SK-N-SH (cell line): ENCODE measurements around the gene ATP2B3. TPM values are rescaled to one million over a fixed set of nuclear protein-coding genes. Genes with fewer than 3 reads are reported as not detected.

Experiments used
- CTCF ChIA-PET: fragments of 300-600, 350-600 bp; formaldehyde crosslinking; extraction: SDS; loops from one replicate; lab custom pipeline; 2021; lab: Yijun Ruan, JAX
- POLR2A ChIA-PET: fragments of 350-600 bp; sonication (Branson Sonifier 250); formaldehyde crosslinking; extraction: SDS; loops from one replicate; lab custom pipeline; 2020; ENCODE audit warnings: antibody characterized with exemption, inconsistent platforms; lab: Yijun Ruan, JAX
- DNase-seq: peaks from one replicate; pipeline ENCODE4 v3.0.0; 2012
- H2AFZ ChIP-seq: fragments of 200-600 bp; sonication (generic); 2 replicates; pipeline ENCODE4 v1.8.1; 2016; ENCODE audit warnings: antibody characterized with exemption, mild to moderate bottlenecking, low read depth
- H3F3A ChIP-seq: fragments of 200-600 bp; sonication (generic); replicated peaks from 2 replicates; pipeline ENCODE3; 2016; ENCODE audit warnings: antibody characterized with exemption, mild to moderate bottlenecking; ENCODE audit not compliant: insufficient read depth
- H3K27ac ChIP-seq, 2 experiments: fragments of 200-500 bp in 1 of 2; fragments of 200-600 bp in 1 of 2; sonication (Bioruptor generic) in 1 of 2; sonication (generic), shearing (Covaris generic) in 1 of 2; 2 replicates each; pipeline versions ENCODE4 v1.5.1 to v1.6.1; 2014 to 2016; ENCODE audit warnings: low read depth in 2 of 2, inconsistent platforms in 1 of 2, low read length in 1 of 2, mild to moderate bottlenecking in 1 of 2, mixed read lengths in 1 of 2
- H3K27me3 ChIP-seq: fragments of 200-600 bp; sonication (generic), shearing (Covaris generic); 2 replicates; pipeline ENCODE4 v1.6.1; 2016; ENCODE audit warnings: mixed run types; ENCODE audit not compliant: insufficient read depth
- H3K36me3 ChIP-seq, 2 experiments: fragments of 200-500 bp in 1 of 2; fragments of 200-600 bp in 1 of 2; sonication (Bioruptor generic) in 1 of 2; sonication (generic) in 1 of 2; replicated peaks in 1 of 2; 2 replicates each; pipeline versions ENCODE3 to v1.5.1; 2014 to 2016; ENCODE audit warnings: low read length in 1 of 2, mild to moderate bottlenecking in 1 of 2; ENCODE audit not compliant: insufficient read depth in 2 of 2, control insufficient read depth in 1 of 2
- H3K4me1 ChIP-seq, 2 experiments: fragments of 200-500 bp in 1 of 2; fragments of 200-600 bp in 1 of 2; sonication (Bioruptor generic) in 1 of 2; sonication (generic), shearing (Covaris generic) in 1 of 2; 2 replicates each; pipeline versions ENCODE4 v1.5.1 to v1.6.1; 2014 to 2016; ENCODE audit warnings: low read depth in 1 of 2, low read length in 1 of 2, mixed run types in 1 of 2; ENCODE audit not compliant: insufficient read depth in 2 of 2, control insufficient read depth in 1 of 2
- H3K4me2 ChIP-seq: fragments of 200-600 bp; sonication (generic), shearing (Covaris generic); 2 replicates; pipeline ENCODE4 v1.6.1; 2017; ENCODE audit warnings: mixed run types
- H3K4me3 ChIP-seq, 2 experiments: fragments of 200-500 bp in 1 of 2; fragments of 200-600 bp in 1 of 2; sonication (Bioruptor generic) in 1 of 2; sonication (generic), shearing (Covaris generic) in 1 of 2; 2 replicates each; pipeline versions ENCODE4 v1.5.1 to v1.8.1; 2014 to 2016; ENCODE audit warnings: low read depth in 2 of 2, inconsistent platforms in 1 of 2, low read length in 1 of 2, mild to moderate bottlenecking in 1 of 2, mixed read lengths in 1 of 2, moderate library complexity in 1 of 2
- H3K79me2 ChIP-seq: fragments of 200-600 bp; sonication (generic); 2 replicates; pipeline ENCODE4 v1.8.1; 2017; ENCODE audit warnings: mild to moderate bottlenecking; ENCODE audit not compliant: insufficient read depth
- H3K9ac ChIP-seq: fragments of 200-600 bp; sonication (generic); 2 replicates; pipeline ENCODE4 v1.6.1; 2017; ENCODE audit warnings: mixed run types
- H3K9me2 ChIP-seq: fragments of 200-600 bp; sonication (generic); 2 replicates; pipeline ENCODE4 v1.6.1; 2017; ENCODE audit warnings: mixed run types
- H3K9me3 ChIP-seq: fragments of 200-600 bp; sonication (generic); 2 replicates; pipeline ENCODE4 v1.6.1; 2017; ENCODE audit warnings: mixed run types, mild to moderate bottlenecking, moderate library complexity
- H4K20me1 ChIP-seq: fragments of 200-600 bp; sonication (generic); 2 replicates; pipeline ENCODE4 v1.6.1; 2017; ENCODE audit warnings: mild to moderate bottlenecking, mixed run types; ENCODE audit not compliant: insufficient read depth
- CHD2 ChIP-seq: fragments of 150-350 bp; IDR thresholded peaks from 2 replicates; pipeline ENCODE4 v1.6.1; 2018; ENCODE audit warnings: low read length; ENCODE audit not compliant: partially characterized antibody
- EZH2phosphoT487 ChIP-seq: fragments of 200-600 bp; sonication (generic); IDR thresholded peaks from 2 replicates; pipeline ENCODE4 v1.6.1; 2017; ENCODE audit warnings: low read depth, mixed run types, mild to moderate bottlenecking, antibody characterized with exemption, moderate library complexity, borderline replicate concordance
- FOSL2 ChIP-seq: IDR thresholded peaks from 2 replicates; pipeline ENCODE4 v1.4.0; 2012; ENCODE audit warnings: low read depth, mild to moderate bottlenecking, moderate library complexity, borderline replicate concordance
- FOXJ3 ChIP-seq: sonication (generic); formaldehyde crosslinking; IDR thresholded peaks from 2 replicates; pipeline ENCODE4 v1.5.1; 2020; ENCODE audit warnings: mild to moderate bottlenecking, missing genetic modification reagents
- FOXM1 ChIP-seq: IDR thresholded peaks from 2 replicates; pipeline ENCODE4 v1.4.0; 2012; ENCODE audit warnings: low read depth, mild to moderate bottlenecking
- GABPA ChIP-seq: IDR thresholded peaks from 2 replicates; pipeline ENCODE4 v1.4.0; 2012; ENCODE audit warnings: low read depth, mild to moderate bottlenecking
- NFIC ChIP-seq: IDR thresholded peaks from 2 replicates; pipeline ENCODE4 v1.4.0; 2012; ENCODE audit warnings: borderline replicate concordance
- NRF1 ChIP-seq: IDR thresholded peaks from 2 replicates; pipeline ENCODE4 v1.6.1; 2012; ENCODE audit warnings: low read depth, mild to moderate bottlenecking, low read length
- PBX3 ChIP-seq: IDR thresholded peaks from 2 replicates; pipeline ENCODE4; 2012
- RCOR1 ChIP-seq: fragments of 150-350 bp; IDR thresholded peaks from 2 replicates; pipeline ENCODE4 v1.6.1; 2017; ENCODE audit warnings: antibody characterized with exemption, low read length
- REST ChIP-seq: IDR thresholded peaks from 2 replicates; pipeline ENCODE4 v1.6.1; 2012; ENCODE audit warnings: mild to moderate bottlenecking, low read depth, low read length, moderate library complexity
- RFX5 ChIP-seq: IDR thresholded peaks from 2 replicates; pipeline ENCODE4 v1.6.1; 2012; ENCODE audit warnings: mild to moderate bottlenecking, improper control_type of control experiment, low read length
- RXRA ChIP-seq: IDR thresholded peaks from 2 replicates; pipeline ENCODE4 v1.4.0; 2012; ENCODE audit warnings: low read depth, mild to moderate bottlenecking, borderline replicate concordance
- SIN3A ChIP-seq: IDR thresholded peaks from 2 replicates; pipeline ENCODE4 v1.6.1; 2012; ENCODE audit warnings: low read depth, mild to moderate bottlenecking, low read length, moderate library complexity, borderline replicate concordance
- SMC3 ChIP-seq: IDR thresholded peaks from 2 replicates; pipeline ENCODE4 v1.6.1; 2012; ENCODE audit warnings: low read depth, low read length, improper control_type of control experiment
- TAF1 ChIP-seq: IDR thresholded peaks from 2 replicates; pipeline ENCODE4 v1.6.1; 2012; ENCODE audit warnings: low read depth, mild to moderate bottlenecking, low read length, moderate library complexity, borderline replicate concordance
- TEAD4 ChIP-seq: IDR thresholded peaks from 2 replicates; pipeline ENCODE4 v1.4.0; 2012; ENCODE audit warnings: mild to moderate bottlenecking, borderline replicate concordance; ENCODE audit not compliant: insufficient read depth
- USF2 ChIP-seq: fragments of 150-350 bp; IDR thresholded peaks from 2 replicates; pipeline ENCODE4 v1.6.1; 2017; ENCODE audit warnings: antibody characterized with exemption, low read length, low read depth, borderline replicate concordance
- YY1 ChIP-seq: IDR thresholded peaks from 2 replicates; pipeline ENCODE4 v1.4.0; 2012; ENCODE audit warnings: low read depth, mild to moderate bottlenecking
- WGBS: methylation state at CpG from one replicate; pipeline ENCODE4 v1.1.6; 2017; ENCODE audit warnings: low lambda C conversion rate; 5-methylcytosine and 5-hydroxymethylcytosine counted together
- polyA plus RNA-seq, 3 experiments: library from polyadenylated mRNA; depleted of rRNA; stranded (reverse); fragments of >200 nt; gene quantifications; 2 replicates each; pipeline ENCODE4 v1.2.3, GENCODE V29; 2012
- TF ChIP-seq, protein P1 (sequence below): IDR thresholded peaks from 2 replicates; pipeline ENCODE4 v1.4.0; 2012; ENCODE audit warnings: low read depth, borderline replicate concordance
- TF ChIP-seq, protein P2 (sequence below): IDR thresholded peaks from 2 replicates; pipeline ENCODE4 v1.4.0; 2012; ENCODE audit warnings: low read depth, borderline replicate concordance

Gene ATP2B3
- polyA plus RNA-seq, 1 of the 3 experiments (the other 2 are of a cell fraction) = 0.16 TPM

- Histone ChIP-seq H3F3A (no peaks in the 10 kb centered on the region), H4K20me1 (no peaks in the 10 kb centered on the region), H3K27ac (peak overlapping the region; percentile 72 to 94), H3K79me2 (no peaks in the 10 kb centered on the region), H3K36me3 (no peaks in the 10 kb centered on the region), H3K27me3 (no peaks in the 10 kb centered on the region), H2AFZ (peak overlapping the region; percentile 69; the same call in 1 of the 2 replicates), H3K4me3 (no peak overlapping the region), H3K9ac (peak overlapping the region; percentile 49; the same call in 1 of the 2 replicates), H3K4me1 (peaks cover 21 to 41% of the 10 kb centered on the region in 2 experiments; a peak in 3 of 4 replicates), H3K4me2 (peak overlapping the region; percentile 54; the same call in 1 of the 2 replicates), H3K9me3 (no peaks in the 10 kb centered on the region), H3K9me2 (no peaks in the 10 kb centered on the region)
- POLR2A ChIA-PET = interaction anchor here (0.7 to 2.4 kb wide), 4 partner anchors 14 to 61 kb away, joined by 3 to 13 read pairs (median 4); no protein-coding TSS in a partner anchor
- CTCF ChIA-PET = interaction anchor here (0.9 to 11.6 kb wide), 5 partner anchors 9 to 52 kb away, joined by 4 to 203 read pairs (median 10); no protein-coding TSS in a partner anchor
- 12% methylated on average over 6 of the region's 16 CpGs for WGBS
- peak; percentile 89 for DNase-seq
- TF ChIP-seq FOSL2 = no peak; the same call in 1 of the 2 replicates
- TF ChIP-seq SIN3A = no peak
- TF ChIP-seq, protein P1, sequence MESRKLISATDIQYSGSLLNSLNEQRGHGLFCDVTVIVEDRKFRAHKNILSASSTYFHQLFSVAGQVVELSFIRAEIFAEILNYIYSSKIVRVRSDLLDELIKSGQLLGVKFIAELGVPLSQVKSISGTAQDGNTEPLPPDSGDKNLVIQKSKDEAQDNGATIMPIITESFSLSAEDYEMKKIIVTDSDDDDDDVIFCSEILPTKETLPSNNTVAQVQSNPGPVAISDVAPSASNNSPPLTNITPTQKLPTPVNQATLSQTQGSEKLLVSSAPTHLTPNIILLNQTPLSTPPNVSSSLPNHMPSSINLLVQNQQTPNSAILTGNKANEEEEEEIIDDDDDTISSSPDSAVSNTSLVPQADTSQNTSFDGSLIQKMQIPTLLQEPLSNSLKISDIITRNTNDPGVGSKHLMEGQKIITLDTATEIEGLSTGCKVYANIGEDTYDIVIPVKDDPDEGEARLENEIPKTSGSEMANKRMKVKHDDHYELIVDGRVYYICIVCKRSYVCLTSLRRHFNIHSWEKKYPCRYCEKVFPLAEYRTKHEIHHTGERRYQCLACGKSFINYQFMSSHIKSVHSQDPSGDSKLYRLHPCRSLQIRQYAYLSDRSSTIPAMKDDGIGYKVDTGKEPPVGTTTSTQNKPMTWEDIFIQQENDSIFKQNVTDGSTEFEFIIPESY = no peak
- 0 out of 2 replicates have a peak, but pooled peaks have one; percentile 17 for TF ChIP-seq PBX3
- TF ChIP-seq, protein P2, sequence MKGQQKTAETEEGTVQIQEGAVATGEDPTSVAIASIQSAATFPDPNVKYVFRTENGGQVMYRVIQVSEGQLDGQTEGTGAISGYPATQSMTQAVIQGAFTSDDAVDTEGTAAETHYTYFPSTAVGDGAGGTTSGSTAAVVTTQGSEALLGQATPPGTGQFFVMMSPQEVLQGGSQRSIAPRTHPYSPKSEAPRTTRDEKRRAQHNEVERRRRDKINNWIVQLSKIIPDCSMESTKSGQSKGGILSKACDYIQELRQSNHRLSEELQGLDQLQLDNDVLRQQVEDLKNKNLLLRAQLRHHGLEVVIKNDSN = no peak
- TF ChIP-seq USF2 = no peak
- TF ChIP-seq FOXM1 = no peak
- TF ChIP-seq RXRA = no peak
- TF ChIP-seq REST = 0 out of 2 replicates have a peak, but pooled peaks have one; percentile 5
- TF ChIP-seq RCOR1 = peak; percentile 29; the same call in 1 of the 2 replicates
- no peak for TF ChIP-seq SMC3
- TF ChIP-seq FOXJ3 (CRISPR knock-in tag) = no peak
- TF ChIP-seq NFIC = peak; percentile 74
- TF ChIP-seq NRF1 = no peak
- no peak for TF ChIP-seq EZH2phosphoT487
- peak; percentile 65; the same call in 1 of the 2 replicates for TF ChIP-seq TEAD4
- no peak for TF ChIP-seq YY1
- TF ChIP-seq TAF1 = peak; percentile 27; the same call in 1 of the 2 replicates
- TF ChIP-seq CHD2 = peak; percentile 72
- no peak for TF ChIP-seq GABPA
- TF ChIP-seq RFX5 = no peak
Observed at GRCh38 chrX:153476666-153477363, 40.6 kb upstream of the ATP2B3 start.
